Measurements from ENCODE around the gene TAF1L.

DNA sequence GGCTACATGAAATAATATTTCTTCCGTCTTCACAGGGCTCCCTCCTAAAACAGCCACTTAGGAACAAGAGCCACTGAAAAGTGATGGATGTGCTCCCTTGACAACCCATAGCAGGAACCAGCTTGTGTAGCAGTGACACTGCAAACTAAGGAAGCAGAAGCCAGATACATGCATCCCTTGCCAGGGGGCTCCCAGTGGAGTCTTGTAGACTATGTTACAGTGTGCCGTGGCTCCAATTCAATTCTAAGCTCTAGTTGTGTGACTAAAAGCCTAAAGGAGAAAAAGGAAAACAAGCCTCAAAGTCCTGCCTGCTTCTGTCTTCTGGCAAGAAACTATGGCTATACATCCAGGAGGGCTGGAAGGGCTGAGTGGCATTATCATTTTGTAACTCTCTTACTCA lies 12.2 kb upstream of the TAF1L start:
- no peak for TF ChIP-seq EZH2 (IDR thresholded peaks at IDR 0.05)
- no peak for TF ChIP-seq POLR2AphosphoS5 (IDR thresholded peaks at IDR 0.05; ENCODE audit: borderline replicate concordance, low read depth, low read length)
- no peak for TF ChIP-seq FOXP2 (optimal IDR thresholded peaks at IDR 0.05; ENCODE audit: control extremely low read depth, extremely low read length, insufficient read depth)

Data from SK-N-MC (cell line).